GM21526 (cell line): ENCODE results near the gene RMDN3.

Experiments used
- ATAC-seq: cut with Tn5 transposase; IDR thresholded peaks from one replicate; pipeline ENCODE4 v1.9.1; 2021; ENCODE audit warnings: moderate library complexity; ENCODE audit not compliant: unreplicated experiment, low FRiP score

RMDN3 gene, protein sequence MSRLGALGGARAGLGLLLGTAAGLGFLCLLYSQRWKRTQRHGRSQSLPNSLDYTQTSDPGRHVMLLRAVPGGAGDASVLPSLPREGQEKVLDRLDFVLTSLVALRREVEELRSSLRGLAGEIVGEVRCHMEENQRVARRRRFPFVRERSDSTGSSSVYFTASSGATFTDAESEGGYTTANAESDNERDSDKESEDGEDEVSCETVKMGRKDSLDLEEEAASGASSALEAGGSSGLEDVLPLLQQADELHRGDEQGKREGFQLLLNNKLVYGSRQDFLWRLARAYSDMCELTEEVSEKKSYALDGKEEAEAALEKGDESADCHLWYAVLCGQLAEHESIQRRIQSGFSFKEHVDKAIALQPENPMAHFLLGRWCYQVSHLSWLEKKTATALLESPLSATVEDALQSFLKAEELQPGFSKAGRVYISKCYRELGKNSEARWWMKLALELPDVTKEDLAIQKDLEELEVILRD

DNA sequence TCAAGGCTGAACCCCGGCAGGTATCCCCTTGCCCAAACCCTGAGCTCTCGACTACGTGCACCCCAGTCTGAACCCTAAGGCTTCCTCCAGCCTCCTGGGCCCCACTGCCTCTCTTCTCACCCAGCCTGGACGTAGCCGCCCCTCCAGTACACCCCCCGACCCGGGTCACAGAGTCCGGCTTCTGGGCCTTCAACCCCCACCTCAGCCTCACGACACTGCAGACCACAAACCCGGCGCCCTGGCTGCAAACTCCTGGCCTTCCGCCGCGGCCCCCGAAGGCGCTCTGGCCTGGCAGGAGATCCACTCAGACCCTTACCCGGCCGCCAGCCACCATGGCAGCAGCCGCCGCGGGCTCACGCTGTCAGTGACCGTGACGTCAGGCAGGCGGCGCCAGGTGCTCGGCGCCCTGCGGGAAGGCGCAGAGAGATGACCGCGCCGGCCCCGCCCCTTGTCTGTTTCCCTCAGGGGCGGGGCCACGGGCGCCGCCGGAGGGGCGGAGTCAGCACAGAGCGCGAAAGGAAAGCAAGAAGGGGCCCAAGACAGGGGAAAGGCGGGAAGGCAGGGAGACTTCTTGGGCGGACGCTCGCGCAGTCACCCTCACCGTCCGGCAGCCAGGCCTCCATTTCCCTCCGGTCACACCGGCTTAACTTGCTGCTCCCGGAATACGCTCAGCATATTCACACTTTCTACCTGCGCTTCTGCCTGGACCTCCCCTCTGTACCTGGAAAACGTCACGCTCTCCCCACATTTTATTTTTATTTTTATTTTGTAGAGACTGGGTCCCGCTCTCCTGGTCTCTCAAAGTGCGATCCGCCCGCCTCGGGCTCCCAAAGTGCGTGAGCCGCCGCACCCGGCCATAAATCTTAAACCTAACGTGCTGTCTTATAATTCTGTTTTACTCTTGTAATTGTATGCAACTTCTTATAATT lies at the start of gene RMDN3:
TSS of gene RMDN3 (minus strand) at position 372 of the 929 bp plus-strand sequence. CDS start 471 bp downstream, outside the sequence.
- ATAC-seq: peak; percentile 74

GRCh38 chr15:40803688-40804087 lies 48.6 kb upstream of the RMDN3 start:
- no peak for ATAC-seq

- ATAC-seq: no peak
Measured at GRCh38 chr15:40803076-40803475, 48.0 kb upstream of the RMDN3 start.

DNA sequence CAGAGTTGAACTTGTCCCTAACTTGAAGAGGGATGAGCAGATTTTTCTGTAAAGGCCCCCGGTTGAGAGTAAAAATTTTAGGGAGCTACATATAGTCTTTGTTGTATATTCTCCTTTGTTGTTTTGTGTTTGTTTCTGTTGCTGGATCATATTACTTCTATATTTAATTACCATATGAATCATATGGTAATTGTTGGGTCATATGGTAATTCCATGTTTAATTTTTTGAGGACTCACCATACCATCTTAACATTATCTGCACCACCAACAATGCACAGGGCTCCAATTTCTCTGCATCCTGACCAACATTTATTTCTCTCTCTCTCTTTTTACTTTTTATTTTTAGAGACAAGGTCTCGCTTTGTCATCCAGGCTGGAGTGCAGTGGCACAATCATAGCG lies 44.5 kb upstream of the RMDN3 start:
- no peak for ATAC-seq

DNA sequence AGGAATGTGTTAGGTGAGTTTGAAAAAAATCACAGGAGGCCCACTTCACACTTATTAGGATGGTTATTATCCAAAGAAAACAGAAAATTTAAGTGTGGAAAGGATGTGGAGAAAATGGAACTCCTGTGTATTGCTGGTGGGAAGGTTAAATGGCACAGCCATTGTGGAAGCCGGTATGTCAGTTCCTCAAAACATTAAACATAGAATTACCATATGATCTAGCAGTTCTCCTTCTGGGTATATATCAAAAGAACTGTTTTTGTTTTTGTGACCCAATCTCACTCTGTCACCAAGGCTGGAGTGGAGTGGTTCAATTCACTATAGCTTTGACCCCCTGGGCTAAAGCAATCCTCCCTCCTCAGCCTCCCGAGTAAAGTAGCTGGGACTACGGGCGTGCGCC lies 41.5 kb upstream of the RMDN3 start:
- no peak for ATAC-seq

DNA sequence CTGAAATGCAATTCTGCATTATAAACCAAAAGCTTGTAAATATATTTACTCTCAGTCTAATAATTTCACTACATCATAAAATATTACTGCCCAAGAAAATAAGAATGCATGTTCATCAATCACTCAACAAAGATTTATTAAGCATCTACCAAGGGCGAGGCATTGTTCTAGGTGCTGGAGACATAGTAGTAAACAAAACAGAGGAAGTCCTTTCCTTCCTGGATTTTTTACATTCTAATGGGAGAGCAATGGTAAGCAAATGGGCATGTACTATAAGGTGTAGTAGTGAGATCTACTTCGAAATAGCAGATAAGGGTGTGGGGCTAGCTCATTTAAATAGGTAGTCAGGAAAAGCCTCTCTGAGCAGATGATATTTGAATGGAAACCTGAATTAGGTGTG lies 41.0 kb upstream of the RMDN3 start:
- ATAC-seq: no peak

GRCh38 chr15:40793216-40793989 lies 38.3 kb upstream of the RMDN3 start:
- no peak for ATAC-seq

DNA sequence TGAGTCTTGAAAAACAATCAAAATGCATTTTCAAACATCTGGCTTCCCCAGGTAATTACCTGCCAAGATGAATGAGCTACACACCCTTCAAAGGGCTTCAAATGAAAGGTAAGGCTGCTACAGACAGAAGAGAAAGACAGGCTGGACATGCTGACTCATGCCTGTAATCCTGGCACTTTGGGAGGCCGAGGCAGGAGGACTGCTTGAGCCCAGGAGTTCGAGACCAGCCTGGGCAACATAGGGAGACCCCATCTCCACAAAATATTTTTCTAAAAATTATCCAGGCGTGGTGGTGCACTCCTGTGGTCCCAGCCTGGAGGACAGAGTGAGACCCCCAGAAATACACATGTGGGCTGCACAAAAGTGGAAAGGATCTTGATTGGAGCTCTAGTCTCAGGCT lies 37.3 kb upstream of the RMDN3 start:
- ATAC-seq: no peak

DNA sequence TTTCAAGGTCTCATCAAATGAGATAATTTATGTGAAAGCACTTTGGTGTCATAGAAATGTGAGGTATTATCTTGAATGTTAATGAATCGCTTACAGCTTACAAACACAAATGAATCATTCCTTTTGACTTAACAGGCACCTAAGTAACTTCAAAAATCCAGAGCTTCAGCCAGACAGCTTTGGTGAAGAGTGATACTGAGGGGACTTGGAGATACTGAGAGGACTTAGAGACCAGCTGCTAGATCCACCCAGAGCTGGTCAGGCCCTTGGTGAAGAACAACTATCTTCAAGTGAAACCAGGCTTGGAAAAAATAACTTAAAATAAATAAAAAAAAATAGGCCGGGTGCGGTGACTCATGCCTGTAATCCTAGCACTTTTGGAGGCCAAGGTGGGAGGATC lies 35.7 kb upstream of the RMDN3 start:
- no peak for ATAC-seq

DNA sequence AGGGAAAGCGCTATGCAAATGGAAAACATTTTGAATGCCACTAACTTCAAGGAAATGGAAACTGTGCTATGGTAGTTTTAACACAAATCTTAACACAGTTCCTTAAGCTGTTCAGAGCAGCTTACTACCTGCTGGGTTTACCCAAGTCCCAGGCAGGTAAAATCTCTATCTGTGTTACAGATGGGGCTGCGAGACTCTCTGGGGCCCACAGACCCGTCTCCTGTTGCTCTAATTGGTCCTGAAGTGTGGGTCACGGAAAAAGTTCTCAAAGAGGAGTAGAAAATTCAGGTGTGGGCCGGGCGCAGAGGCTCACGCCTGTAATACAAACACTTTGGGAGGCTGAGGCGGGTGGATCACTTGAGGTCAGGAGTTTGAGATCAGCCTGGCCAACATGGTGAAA lies 34.9 kb upstream of the RMDN3 start:
- ATAC-seq: no peak

GRCh38 chr15:40789119-40789518 lies 34.1 kb upstream of the RMDN3 start:
- ATAC-seq: no peak

- no peak for ATAC-seq
Measured at GRCh38 chr15:40787991-40788390, 32.9 kb upstream of the RMDN3 start.

DNA sequence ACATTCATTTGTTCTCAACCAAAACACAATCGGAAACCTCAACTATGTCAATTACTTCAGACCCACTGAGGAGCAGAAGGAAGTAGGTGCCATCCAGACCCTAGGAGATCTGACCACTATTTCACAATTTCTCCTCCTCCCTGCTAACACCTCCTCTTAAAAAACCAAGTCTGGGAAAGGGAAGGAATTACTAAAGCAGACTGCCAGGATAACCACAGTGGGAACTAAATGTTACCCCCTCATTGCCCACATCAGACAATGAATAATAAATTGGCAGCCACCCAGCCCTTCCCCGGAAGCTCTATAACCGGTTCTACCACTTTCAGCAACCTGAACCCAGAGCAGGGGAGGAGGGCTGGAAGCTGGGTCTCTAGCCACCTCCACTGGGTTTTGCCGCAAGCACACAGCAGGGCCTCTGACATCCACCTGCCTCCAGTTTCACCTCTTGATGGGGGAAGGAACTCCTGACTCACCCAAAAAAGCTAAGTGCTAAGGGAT lies 32.3 kb upstream of the RMDN3 start:
- ATAC-seq: no peak

GRCh38 chr15:40785814-40786213 lies 30.8 kb upstream of the RMDN3 start:
- ATAC-seq: no peak

- ATAC-seq: no peak
Measured at GRCh38 chr15:40785164-40785563, 30.1 kb upstream of the RMDN3 start.

DNA sequence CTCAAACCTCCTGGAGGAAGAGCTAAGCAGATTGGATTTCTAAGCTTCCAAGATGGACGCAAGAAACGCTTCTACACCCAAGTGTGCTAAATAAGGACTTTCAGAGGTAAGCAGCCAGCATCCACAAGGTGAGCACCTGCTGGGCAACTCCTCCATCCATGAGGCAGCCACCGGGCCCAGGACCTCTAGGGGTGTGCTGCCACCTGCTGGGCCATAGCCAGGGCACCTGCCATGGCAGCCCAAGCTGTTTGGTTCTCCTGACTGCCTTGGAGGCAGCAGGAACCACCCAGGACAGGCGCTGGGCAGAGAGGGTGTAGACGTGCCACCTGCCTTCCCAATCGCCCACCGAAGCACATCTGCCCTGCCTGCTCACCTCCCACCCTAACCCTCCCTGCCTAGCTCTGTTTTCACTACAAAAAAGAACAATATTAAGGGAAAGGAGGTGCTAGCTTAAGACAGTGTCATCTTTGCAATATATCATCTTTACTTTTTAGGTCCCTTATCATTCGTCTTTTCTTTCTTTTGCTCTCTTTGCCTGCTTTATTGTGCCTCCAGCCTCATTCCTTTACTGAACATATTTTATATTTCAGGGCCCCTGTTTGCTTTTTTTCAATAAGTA lies 27.7 kb upstream of the RMDN3 start:
- ATAC-seq: peak; percentile 67

GRCh38 chr15:40776537-40777141 lies 21.6 kb upstream of the RMDN3 start:
- no peak for ATAC-seq

DNA sequence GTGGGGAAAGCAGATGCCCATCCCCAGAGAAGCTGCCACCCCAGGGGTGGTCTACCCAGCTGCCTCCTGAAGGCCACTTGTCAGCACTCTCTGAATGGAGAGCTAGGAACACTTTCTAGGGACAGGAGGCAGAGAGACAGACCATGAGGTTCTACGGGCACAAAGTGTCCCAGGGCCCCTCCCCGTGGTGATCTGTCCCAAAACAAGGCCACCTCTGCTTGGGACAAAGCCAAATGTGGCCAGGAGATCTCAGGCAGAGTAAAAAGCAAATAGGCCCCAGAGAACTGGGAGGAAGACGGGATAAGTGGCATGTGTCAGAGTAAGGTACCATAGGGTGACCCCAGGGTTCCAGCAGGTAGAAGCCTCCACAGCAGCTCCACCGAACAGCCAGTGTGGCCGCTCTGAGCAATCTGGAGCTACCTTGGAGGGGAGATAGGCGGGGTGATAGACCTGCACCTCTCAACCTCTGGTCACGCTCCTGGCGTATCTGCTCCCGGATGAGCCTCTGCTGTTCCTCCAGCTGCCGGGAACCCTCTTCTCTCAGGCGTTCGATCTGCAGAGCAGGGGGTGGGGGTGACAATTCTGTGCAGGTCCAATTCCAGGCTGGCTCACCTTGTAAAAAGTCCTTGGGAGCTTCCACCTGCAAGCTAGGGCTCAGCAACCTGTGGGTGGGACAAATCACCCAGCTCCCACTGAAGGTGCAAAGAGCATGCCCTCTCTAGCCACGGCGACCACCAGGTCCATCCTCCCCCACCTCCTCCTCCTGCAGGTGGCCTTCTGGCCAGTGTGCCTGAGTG lies 20.9 kb upstream of the RMDN3 start:
- no peak for ATAC-seq

GRCh38 chr15:40775007-40775406 lies 20.0 kb upstream of the RMDN3 start:
- ATAC-seq: no peak
